Hepatocyte (in vitro differentiated cells): Measurements from ENCODE around the gene CD72. TPM values are rescaled to one million over a fixed set of nuclear protein-coding genes. Genes with fewer than 3 reads are reported as not detected.
"Not testable (repeated sequence)": the region's sequence is repeated elsewhere in the genome, so short reads cannot be mapped to it uniquely, and the experiment has no call there.

Experiments used
- DNase-seq: peaks from one replicate; pipeline ENCODE4 v3.0.0-alpha.2; 2016; ENCODE audit warnings: low spot score
- H2AFZ ChIP-seq: fragments of 200-600 bp; sonication (generic); 2 replicates; pipeline ENCODE4 v1.6.0; 2016; ENCODE audit warnings: antibody characterized with exemption, mild to moderate bottlenecking
- H3K27ac ChIP-seq: fragments of 200-600 bp; sonication (generic); 2 replicates; pipeline ENCODE4 v1.5.1; 2016; ENCODE audit warnings: mild to moderate bottlenecking
- H3K27me3 ChIP-seq: fragments of 200-600 bp; sonication (generic); 2 replicates; pipeline ENCODE4 v1.6.1; 2016
- H3K36me3 ChIP-seq: fragments of 200-600 bp; sonication (generic); replicated peaks from 2 replicates; pipeline ENCODE4 v1.5.1; 2016; ENCODE audit warnings: low read depth; ENCODE audit not compliant: insufficient read depth
- H3K4me1 ChIP-seq: fragments of 200-600 bp; sonication (generic); 2 replicates; pipeline ENCODE4 v1.5.1; 2016; ENCODE audit warnings: mild to moderate bottlenecking, moderate library complexity; ENCODE audit not compliant: insufficient read depth
- H3K4me2 ChIP-seq: fragments of 200-600 bp; sonication (generic); 2 replicates; pipeline ENCODE4 v1.6.0; 2016
- H3K4me3 ChIP-seq: fragments of 200-600 bp; sonication (generic); 2 replicates; pipeline ENCODE4 v1.5.1; 2016; ENCODE audit warnings: mild to moderate bottlenecking
- H3K79me2 ChIP-seq: fragments of 200-600 bp; sonication (generic); 2 replicates; pipeline ENCODE4 v1.6.0; 2017; ENCODE audit warnings: mild to moderate bottlenecking
- H3K9me2 ChIP-seq: fragments of 200-600 bp; sonication (generic); replicated peaks from 2 replicates; pipeline ENCODE4 v1.6.0; 2017; ENCODE audit warnings: mild to moderate bottlenecking; ENCODE audit not compliant: insufficient read depth
- H3K9me3 ChIP-seq: fragments of 200-600 bp; sonication (generic); 2 replicates; pipeline ENCODE4 v1.5.1; 2016; ENCODE audit warnings: low read depth, mild to moderate bottlenecking
- H4K20me1 ChIP-seq: fragments of 200-600 bp; sonication (generic); 2 replicates; pipeline ENCODE4 v1.6.0; 2016; ENCODE audit warnings: mild to moderate bottlenecking; ENCODE audit not compliant: insufficient read depth, poor library complexity, severe bottlenecking
- EZH2 ChIP-seq: fragments of 200-600 bp; sonication (generic); IDR thresholded peaks from 2 replicates; pipeline ENCODE4 v1.6.1; 2016; ENCODE audit warnings: antibody characterized with exemption, mild to moderate bottlenecking, borderline replicate concordance
- EZH2phosphoT487 ChIP-seq: fragments of 200-600 bp; sonication (generic); IDR thresholded peaks from one replicate; pipeline ENCODE4 v1.6.1; 2018; ENCODE audit warnings: antibody characterized with exemption, mild to moderate bottlenecking, low read depth, moderate library complexity; ENCODE audit not compliant: unreplicated experiment, severe bottlenecking
- WGBS: methylation state at CpG from one replicate; pipeline ENCODE4 v1.1.6; 2016; ENCODE audit warnings: low lambda C conversion rate; ENCODE audit errors: missing lambda C conversion rate; 5-methylcytosine and 5-hydroxymethylcytosine counted together
- polyA plus RNA-seq: library from polyadenylated mRNA; unstranded; fragments of >200 nt; fragmentation: Nextera tagmentation; extraction: Ambion mirVana; gene quantifications from 2 replicates; pipeline ENCODE4 v1.2.1, GENCODE V29; 2016
- total RNA-seq: library from RNA; depleted of rRNA; stranded (reverse); fragments of >200 nt; gene quantifications from 2 replicates; pipeline ENCODE4 v1.2.3, GENCODE V29; 2014
- TF ChIP-seq, protein P1 (sequence below): fragments of 200-600 bp; sonication (generic); IDR thresholded peaks from 2 replicates; pipeline ENCODE4 v1.5.1; 2016; ENCODE audit warnings: antibody characterized with exemption, mild to moderate bottlenecking; ENCODE audit not compliant: poor library complexity

Gene CD72
- total and polyA plus RNA-seq, 2 experiments from 2014 or later: 1.1 to 1.9 TPM

DNA sequence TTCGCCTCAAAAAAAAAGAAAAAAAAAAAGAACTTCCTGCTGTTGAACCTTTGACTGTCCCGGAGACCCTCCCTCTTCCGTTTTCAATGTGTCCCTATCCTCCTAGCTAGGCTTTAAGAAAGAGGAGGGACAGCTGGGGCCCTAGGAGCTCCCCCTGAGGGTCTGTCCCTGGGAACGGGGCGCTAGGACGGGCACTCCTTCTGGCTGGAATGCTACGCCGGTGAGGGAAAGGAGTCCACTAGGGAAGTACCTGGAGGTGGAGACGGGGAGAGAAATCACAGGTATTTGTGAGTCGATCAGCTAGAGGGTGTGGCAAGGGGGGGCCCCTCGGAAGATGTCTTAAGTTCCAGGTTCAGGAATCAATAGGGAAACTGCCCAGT is 27.9 kb upstream of the CD72 start:
- no peaks in the 10 kb centered on the region for H3K9me3 ChIP-seq
- H3K36me3 ChIP-seq: no peaks in the 10 kb centered on the region
- WGBS: 2% methylated on average over 11 of the region's 11 CpGs
- DNase-seq: peak; percentile 83
- H3K4me1 ChIP-seq: peaks cover 14% of the 10 kb centered on the region
- H3K9me2 ChIP-seq: no peaks in the 10 kb centered on the region
- TF ChIP-seq EZH2phosphoT487: no peak
- TF ChIP-seq, protein P1, sequence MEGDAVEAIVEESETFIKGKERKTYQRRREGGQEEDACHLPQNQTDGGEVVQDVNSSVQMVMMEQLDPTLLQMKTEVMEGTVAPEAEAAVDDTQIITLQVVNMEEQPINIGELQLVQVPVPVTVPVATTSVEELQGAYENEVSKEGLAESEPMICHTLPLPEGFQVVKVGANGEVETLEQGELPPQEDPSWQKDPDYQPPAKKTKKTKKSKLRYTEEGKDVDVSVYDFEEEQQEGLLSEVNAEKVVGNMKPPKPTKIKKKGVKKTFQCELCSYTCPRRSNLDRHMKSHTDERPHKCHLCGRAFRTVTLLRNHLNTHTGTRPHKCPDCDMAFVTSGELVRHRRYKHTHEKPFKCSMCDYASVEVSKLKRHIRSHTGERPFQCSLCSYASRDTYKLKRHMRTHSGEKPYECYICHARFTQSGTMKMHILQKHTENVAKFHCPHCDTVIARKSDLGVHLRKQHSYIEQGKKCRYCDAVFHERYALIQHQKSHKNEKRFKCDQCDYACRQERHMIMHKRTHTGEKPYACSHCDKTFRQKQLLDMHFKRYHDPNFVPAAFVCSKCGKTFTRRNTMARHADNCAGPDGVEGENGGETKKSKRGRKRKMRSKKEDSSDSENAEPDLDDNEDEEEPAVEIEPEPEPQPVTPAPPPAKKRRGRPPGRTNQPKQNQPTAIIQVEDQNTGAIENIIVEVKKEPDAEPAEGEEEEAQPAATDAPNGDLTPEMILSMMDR: peak; percentile 32
- peak overlapping the region; percentile 85 for H3K4me2 ChIP-seq
- H3K27me3 ChIP-seq: no peaks in the 10 kb centered on the region
- H3K4me3 ChIP-seq: peak overlapping the region; percentile 68
- no peaks in the 10 kb centered on the region for H3K79me2 ChIP-seq
- no peaks in the 10 kb centered on the region for H4K20me1 ChIP-seq
- H2AFZ ChIP-seq: peak overlapping the region; percentile 86
- H3K27ac ChIP-seq: peak overlapping the region; percentile 98

DNA sequence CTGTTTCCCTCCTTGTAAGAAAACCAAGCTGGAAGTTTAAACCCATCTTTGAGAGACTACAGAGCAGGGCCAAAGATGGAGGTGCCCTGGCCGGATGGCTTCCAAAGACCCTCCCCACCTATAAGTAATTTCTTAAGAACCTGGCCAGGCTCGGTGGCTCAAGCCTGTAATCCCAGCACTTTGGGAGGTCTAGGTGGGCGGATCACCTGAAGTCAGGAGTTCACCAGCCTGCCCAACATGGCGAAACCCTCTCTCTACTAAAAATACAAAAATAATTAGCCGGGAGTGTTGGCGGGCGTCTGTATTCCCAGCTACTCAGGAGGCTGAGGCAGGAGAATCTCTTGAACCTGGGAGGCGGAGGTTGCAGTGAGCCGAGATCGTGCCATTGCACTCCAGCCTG is 27.5 kb upstream of the CD72 start:
- Histone ChIP-seq H3K4me1 (peaks cover 14% of the 10 kb centered on the region), H3K4me3 (peak overlapping the region; percentile 68), H3K4me2 (peak overlapping the region; percentile 85), H2AFZ (peak overlapping the region; percentile 86), H3K27ac (peak overlapping the region; percentile 98)
- H3K9me2 ChIP-seq, H3K36me3 ChIP-seq, DNase-seq, H3K9me3 ChIP-seq, H4K20me1 ChIP-seq, H3K27me3 ChIP-seq, H3K79me2 ChIP-seq: not testable (repeated sequence)
- 27% methylated on average over 10 of the region's 10 CpGs for WGBS

DNA sequence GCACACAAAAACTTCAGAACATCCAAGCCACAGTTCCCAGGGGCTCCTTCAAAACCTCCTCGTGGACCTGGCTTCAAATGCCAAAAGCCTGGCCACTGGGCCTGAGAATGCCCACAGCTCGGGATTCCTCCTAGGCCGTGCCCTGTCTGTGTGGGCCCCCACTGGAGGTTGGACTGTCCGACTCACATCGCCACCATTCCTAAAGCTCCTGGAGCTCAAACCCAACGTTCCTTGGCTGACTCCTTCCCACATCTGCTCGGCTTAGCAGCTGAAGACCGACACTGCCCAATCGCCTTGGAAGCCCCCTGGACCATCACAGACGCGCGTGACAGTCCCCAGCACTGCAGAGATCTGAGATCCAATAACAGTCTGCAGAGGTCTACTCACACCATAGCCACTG is 24.8 kb upstream of the CD72 start:
- H3K9me2 ChIP-seq: no peaks in the 10 kb centered on the region
- no peak for DNase-seq
- H3K4me1 ChIP-seq: peaks cover 14% of the 10 kb centered on the region
- no peaks in the 10 kb centered on the region for H3K27me3 ChIP-seq
- no peak overlapping the region for H3K4me2 ChIP-seq
- H3K27ac ChIP-seq: no peak overlapping the region
- no peaks in the 10 kb centered on the region for H3K36me3 ChIP-seq
- H4K20me1 ChIP-seq: no peaks in the 10 kb centered on the region
- H3K9me3 ChIP-seq: no peaks in the 10 kb centered on the region
- no peak overlapping the region for H3K4me3 ChIP-seq
- TF ChIP-seq, protein P1: no peak
- no peak for TF ChIP-seq EZH2phosphoT487
- no peak for TF ChIP-seq EZH2
- no peaks in the 10 kb centered on the region for H3K79me2 ChIP-seq
- H2AFZ ChIP-seq: no peak overlapping the region
- WGBS: 95% methylated on average over 12 of the region's 12 CpGs

DNA sequence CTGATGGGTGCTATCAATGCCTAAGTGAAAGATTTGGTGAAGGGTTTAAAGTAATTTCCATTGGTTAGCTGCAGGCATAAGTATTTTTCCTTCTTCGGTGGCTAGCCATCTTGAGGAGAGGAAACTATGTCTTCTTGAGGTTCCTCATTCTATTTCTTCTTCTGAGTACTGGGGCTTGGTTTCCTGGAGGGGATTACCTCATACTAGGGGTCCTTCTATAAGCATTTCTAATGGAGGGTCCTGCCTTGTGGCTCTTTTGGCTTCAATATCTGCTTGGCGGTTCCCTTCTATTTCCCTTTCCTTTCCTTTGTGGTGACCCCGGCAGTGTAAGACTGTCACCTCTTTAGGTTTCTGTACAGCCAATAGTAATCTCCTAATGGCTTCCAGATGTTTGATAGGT is 23.3 kb upstream of the CD72 start:
- not testable (repeated sequence) for H3K9me3 ChIP-seq, DNase-seq, H3K4me3 ChIP-seq, H4K20me1 ChIP-seq, H3K4me2 ChIP-seq, H3K79me2 ChIP-seq, H3K27me3 ChIP-seq, H3K27ac ChIP-seq, H2AFZ ChIP-seq, H3K36me3 ChIP-seq, H3K4me1 ChIP-seq, H3K9me2 ChIP-seq
- WGBS: 88% methylated on average over 3 of the region's 3 CpGs

DNA sequence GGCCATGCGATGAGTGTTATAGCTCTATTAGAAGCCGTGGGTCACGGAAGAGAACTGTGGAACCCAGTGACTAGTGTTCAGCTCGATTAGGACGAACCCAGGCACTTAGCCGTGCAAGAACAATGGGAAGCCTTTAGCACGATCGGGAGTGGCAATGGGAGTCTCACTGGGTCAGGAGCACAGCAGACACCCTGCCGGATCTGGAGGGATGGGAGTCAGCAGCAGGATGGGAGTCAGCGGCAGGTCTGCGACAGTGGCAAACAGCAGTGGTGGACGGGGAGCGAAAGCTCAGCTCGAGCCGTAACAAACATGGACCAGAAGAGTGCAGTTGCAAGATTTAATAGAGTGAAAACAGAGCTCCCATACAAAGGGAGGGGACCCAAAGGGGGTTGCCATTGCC is 22.2 kb upstream of the CD72 start:
- WGBS: 94% methylated on average over 13 of the region's 15 CpGs
- H3K4me2 ChIP-seq, H2AFZ ChIP-seq, H4K20me1 ChIP-seq, H3K4me3 ChIP-seq, H3K9me3 ChIP-seq, H3K27ac ChIP-seq, DNase-seq, H3K36me3 ChIP-seq, H3K79me2 ChIP-seq, H3K27me3 ChIP-seq, H3K9me2 ChIP-seq, H3K4me1 ChIP-seq: not testable (repeated sequence)
